ENCODE results near the gene LDLRAD4.
A peak's percentile ranks its signal among the peaks of the same experiment; 100 is the strongest.

Gene LDLRAD4

GRCh38 chr18:13370995-13371625 lies 152.6 kb downstream of the LDLRAD4 start:
- DNase-seq (ENCODE audit: low read depth in 2 of 2) = no peak

GRCh38 chr18:13371689-13372418 lies 153.3 kb downstream of the LDLRAD4 start:
- DNase-seq (ENCODE audit: low read depth in 2 of 2) = no peak

GRCh38 chr18:13372531-13372951 lies 154.0 kb downstream of the LDLRAD4 start:
- no peak for DNase-seq (ENCODE audit: low read depth in 2 of 2)

- no peak for DNase-seq (ENCODE audit: low read depth in 2 of 2)
These were observed 155.5 kb downstream of the LDLRAD4 start for GRCh38 chr18:13374096-13374467.

- DNase-seq (ENCODE audit: low read depth in 2 of 2) = no peak
These were observed 156.1 kb downstream of the LDLRAD4 start for GRCh38 chr18:13374468-13375301.

GRCh38 chr18:13375302-13376255 lies 157.0 kb downstream of the LDLRAD4 start:
- peak; percentile 62 to 69 for DNase-seq (ENCODE audit: low read depth in 2 of 2)

- peak in 1 of 2 experiments; percentile 47 for DNase-seq (ENCODE audit: low read depth in 2 of 2)
These were observed 157.8 kb downstream of the LDLRAD4 start for GRCh38 chr18:13376298-13376840.

GRCh38 chr18:13376841-13377351 lies 158.3 kb downstream of the LDLRAD4 start:
- peak; percentile 48 to 51 for DNase-seq (ENCODE audit: low read depth in 2 of 2)

- DNase-seq (ENCODE audit: low read depth in 2 of 2) = no peak
These were observed 158.9 kb downstream of the LDLRAD4 start for GRCh38 chr18:13377496-13377895.

- DNase-seq (ENCODE audit: low read depth in 2 of 2) = no peak
These were observed 159.6 kb downstream of the LDLRAD4 start for GRCh38 chr18:13378150-13378549.

- DNase-seq (ENCODE audit: low read depth in 2 of 2) = no peak
These were observed 160.7 kb downstream of the LDLRAD4 start for GRCh38 chr18:13379062-13379865.

GRCh38 chr18:13379930-13380690 lies 161.6 kb downstream of the LDLRAD4 start:
- no peak for DNase-seq (ENCODE audit: low read depth in 2 of 2)

- DNase-seq (ENCODE audit: low read depth in 2 of 2) = no peak
These were observed 162.1 kb downstream of the LDLRAD4 start for GRCh38 chr18:13380691-13381070.

GRCh38 chr18:13381331-13381730 lies 162.8 kb downstream of the LDLRAD4 start:
- no peak for DNase-seq (ENCODE audit: low read depth in 2 of 2)

GRCh38 chr18:13381944-13382365 lies 163.4 kb downstream of the LDLRAD4 start:
- no peak for DNase-seq (ENCODE audit: low read depth in 2 of 2)

- DNase-seq (ENCODE audit: low read depth in 2 of 2) = no peak
These were observed 163.9 kb downstream of the LDLRAD4 start for GRCh38 chr18:13382366-13382953.

- no peak for DNase-seq (ENCODE audit: low read depth in 2 of 2)
These were observed 164.6 kb downstream of the LDLRAD4 start for GRCh38 chr18:13382954-13383827.

Data from stimulated activated CD4-positive, alpha-beta T cell treated with anti-CD3 and anti-CD28 coated beads, Interleukin-12 subunit alpha, Interleukin-12 subunit beta, amount 100 ng/mL, for 24 hours (primary cell).